Lower lobe of right lung (tissue), 2 donors: ENCODE measurements around the gene RGS6. TPM values are rescaled to one million over a fixed set of nuclear protein-coding genes. Genes with fewer than 3 reads are reported as not detected.

Source experiments
- ATAC-seq, 2 donors: fragments of 200-7000 bp; cut with Tn5 transposase; one replicate each; pipeline ENCODE4 v1.9.1; 2020 to 2022; ENCODE audit warnings: mild to moderate bottlenecking in 2 of 2, moderate library complexity in 2 of 2
- DNase-seq: peaks from one replicate; pipeline ENCODE4 v3.0.0-alpha.2; 2020
- H3K27ac ChIP-seq: fragments of 200-600 bp; one replicate; pipeline ENCODE4 v1.8.0; 2022
- H3K27me3 ChIP-seq: fragments of 200-600 bp; one replicate; pipeline ENCODE4 v1.8.0; 2022; ENCODE audit warnings: low read depth
- H3K36me3 ChIP-seq: fragments of 200-600 bp; one replicate; pipeline ENCODE4 v1.8.0; 2022; ENCODE audit warnings: mild to moderate bottlenecking
- H3K4me1 ChIP-seq: fragments of 200-600 bp; one replicate; pipeline ENCODE4 v1.8.0; 2022
- H3K4me3 ChIP-seq: fragments of 200-600 bp; one replicate; pipeline ENCODE4 v1.8.0; 2022; ENCODE audit warnings: mild to moderate bottlenecking
- H3K9me3 ChIP-seq: fragments of 200-600 bp; one replicate; pipeline ENCODE4 v1.8.0; 2022
- CTCF ChIP-seq: fragments of 200-600 bp; IDR thresholded peaks from one replicate; pipeline ENCODE4 v1.8.0; 2022; ENCODE audit warnings: antibody characterized with exemption, mild to moderate bottlenecking
- intact Hi-C: fragments of 100-400 bp; cut with DNase I; formaldehyde crosslinking; loops from one replicate; pipeline ENCODE4 v1.11.0; 2022
- total RNA-seq: library from RNA; stranded (reverse); fragmentation: NEBNext Ultra II Directional; extraction: Animal tissue kit (Norgen Biotek cat#: 25700); gene quantifications from one replicate; pipeline ENCODE4 v1.2.1, GENCODE V29; 2021
- donor health status: DM: no; HTN: yes; CAD: no; lungs with severe emphysema.

Gene RGS6
- total RNA-seq, 1 donor from 2014 or later, result 2.5 TPM

GRCh38 chr14:72543341-72543740 is 611.1 kb downstream of the RGS6 start:
- H3K4me1 ChIP-seq, result no peaks in the 10 kb centered on the region
- no peaks in the 10 kb centered on the region for H3K9me3 ChIP-seq
- DNase-seq, result no peak
- no peaks in the 10 kb centered on the region for H3K36me3 ChIP-seq
- H3K4me3 ChIP-seq, result no peak overlapping the region
- no peak for ATAC-seq
- TF ChIP-seq CTCF, result no peak
- no peaks in the 10 kb centered on the region for H3K27me3 ChIP-seq
- no peak overlapping the region for H3K27ac ChIP-seq
- intact Hi-C loops, result no loop called here

GRCh38 chr14:72544615-72545387 is 612.6 kb downstream of the RGS6 start:
- H3K4me3 ChIP-seq, result no peak overlapping the region
- ATAC-seq (no peak), DNase-seq (no peak)
- H3K27me3 ChIP-seq, result no peaks in the 10 kb centered on the region
- no peaks in the 10 kb centered on the region for H3K9me3 ChIP-seq
- no peaks in the 10 kb centered on the region for H3K36me3 ChIP-seq
- intact Hi-C loops, result no loop called here
- H3K27ac ChIP-seq, result no peak overlapping the region
- H3K4me1 ChIP-seq, result no peaks in the 10 kb centered on the region
- no peak for TF ChIP-seq CTCF

- H3K9me3 ChIP-seq, result no peaks in the 10 kb centered on the region
- no peak for TF ChIP-seq CTCF
- H3K4me3 ChIP-seq, result no peak overlapping the region
- DNase-seq (no peak), ATAC-seq (no peak)
- H3K36me3 ChIP-seq, result no peaks in the 10 kb centered on the region
- no peaks in the 10 kb centered on the region for H3K4me1 ChIP-seq
- H3K27ac ChIP-seq, result no peak overlapping the region
- no peaks in the 10 kb centered on the region for H3K27me3 ChIP-seq
- intact Hi-C loops, result no loop called here
Measured at GRCh38 chr14:72545411-72546311, 613.4 kb downstream of the RGS6 start.

DNA sequence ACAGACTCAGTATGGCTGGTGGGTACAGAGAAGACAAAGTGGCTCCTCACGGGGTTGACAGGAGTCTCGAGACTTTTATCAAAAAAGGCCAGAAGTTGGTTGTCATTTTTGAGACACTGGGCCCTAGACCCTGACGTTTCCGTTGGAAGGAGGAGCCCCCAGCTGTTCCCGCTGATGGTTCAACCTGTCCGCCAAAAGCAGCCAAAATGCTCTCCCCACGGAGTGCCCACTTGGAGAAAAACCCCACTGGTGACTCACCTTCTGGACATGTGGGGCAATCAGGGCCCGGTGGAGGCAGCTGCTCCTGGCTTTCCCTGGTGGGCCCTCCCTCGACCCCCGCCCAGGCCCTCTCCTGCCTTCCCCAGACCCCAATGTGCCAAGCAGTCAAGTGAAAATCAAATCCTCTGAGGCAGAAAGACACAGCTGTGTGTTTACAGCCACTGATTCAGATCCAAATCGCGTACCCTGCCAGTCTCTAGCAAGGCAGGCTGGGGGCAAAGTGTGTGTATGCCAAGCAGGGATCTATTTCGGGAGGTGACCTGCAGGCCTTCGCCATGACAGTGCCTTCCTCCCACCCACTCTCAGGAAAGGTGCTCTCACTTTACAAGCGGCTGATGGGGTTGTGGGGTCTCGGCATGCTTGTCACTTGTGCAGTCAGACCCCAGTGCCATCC is 614.3 kb downstream of the RGS6 start:
- Histone ChIP-seq H3K4me3 (no peak overlapping the region), H3K36me3 (no peaks in the 10 kb centered on the region), H3K27ac (no peak overlapping the region), H3K4me1 (no peaks in the 10 kb centered on the region), H3K9me3 (no peaks in the 10 kb centered on the region), H3K27me3 (no peaks in the 10 kb centered on the region)
- no peak for TF ChIP-seq CTCF
- no peak for ATAC-seq
- intact Hi-C loops, result no loop called here
- no peak for DNase-seq

DNA sequence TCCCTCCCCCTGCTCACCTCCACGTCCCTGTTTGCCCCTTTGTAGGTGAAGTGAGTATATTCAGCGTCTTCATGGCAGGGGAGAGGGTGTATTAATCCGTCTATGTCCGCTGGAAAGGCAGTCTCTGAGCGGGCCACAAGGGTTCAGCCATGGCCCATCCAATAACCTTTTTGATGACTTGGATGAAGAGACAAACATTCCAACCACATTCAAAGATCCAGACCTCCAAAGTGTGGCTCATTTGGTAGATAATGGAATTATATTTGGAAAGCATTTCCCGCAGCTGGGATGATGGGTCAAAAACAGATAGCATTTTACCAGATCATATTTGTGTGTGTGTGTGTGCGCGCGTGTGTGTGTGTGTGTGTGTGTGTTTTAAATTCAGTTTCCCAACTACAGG is 615.8 kb downstream of the RGS6 start:
- intact Hi-C loops, result no loop called here

More for the DNA sequence above, 615.8 kb downstream of the RGS6 start:
- no peaks in the 10 kb centered on the region for H3K36me3 ChIP-seq
- no peaks in the 10 kb centered on the region for H3K4me1 ChIP-seq
- H3K27ac ChIP-seq, result no peak overlapping the region
- no peak for TF ChIP-seq CTCF
- peaks cover 12% of the 10 kb centered on the region for H3K27me3 ChIP-seq
- no peak for ATAC-seq
- DNase-seq, result no peak
- no peaks in the 10 kb centered on the region for H3K9me3 ChIP-seq
- H3K4me3 ChIP-seq, result no peak overlapping the region
